HG03108 (cell line): ENCODE measurements around the gene CREB3.

Experiments
- ATAC-seq: cut with Tn5 transposase; IDR thresholded peaks from one replicate; pipeline ENCODE4 v1.9.1; 2021; ENCODE audit warnings: moderate library complexity; ENCODE audit not compliant: unreplicated experiment

Gene CREB3

GRCh38 chr9:35748242-35748857, 15.9 kb downstream of the CREB3 start:
- peak; percentile 2 for ATAC-seq

DNA sequence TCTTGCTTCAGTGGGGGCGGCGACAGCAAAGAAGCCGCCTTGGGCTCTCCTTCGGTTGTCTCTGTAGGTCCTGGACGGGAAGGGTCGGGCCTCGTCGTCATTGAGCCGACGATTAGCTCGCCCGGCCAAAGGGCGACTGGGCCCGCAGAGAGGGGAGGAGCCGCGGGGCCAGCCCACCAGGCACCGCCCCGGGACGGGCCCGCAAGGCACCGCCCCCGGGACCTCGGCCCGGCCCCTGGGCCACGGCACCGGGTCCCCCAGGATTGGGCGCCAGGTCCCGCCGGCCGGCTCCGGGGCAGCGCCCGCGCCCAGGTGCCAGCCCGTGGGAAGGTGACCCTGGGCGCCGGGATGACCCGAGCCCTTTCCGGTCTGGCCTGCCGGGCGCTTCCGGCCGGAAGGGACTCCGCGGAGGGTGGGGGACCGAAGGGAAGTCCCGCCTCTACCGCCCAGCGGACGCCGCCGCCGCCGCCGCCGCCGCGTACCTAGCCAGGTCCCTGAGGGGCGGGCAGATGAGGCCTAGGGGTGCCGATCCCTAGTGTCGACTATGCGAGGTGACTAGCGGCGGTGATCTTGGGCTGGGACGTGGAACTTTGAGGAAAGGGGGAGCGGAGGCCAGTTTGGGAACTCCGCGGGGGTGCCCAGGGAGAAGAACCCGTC, 16.5 kb downstream of the CREB3 start, which contains the start of the genes GBA2 and RGP1:
Gene GBA2, minus strand, starts transcription at position 371 of the 657 bp plus-strand sequence. CDS start 524 bp downstream, outside the sequence.
Gene RGP1, plus strand, starts transcription at position 430 of the 657 bp plus-strand sequence. CDS start 469 bp downstream, outside the sequence.
- peak; percentile 80 for ATAC-seq

DNA sequence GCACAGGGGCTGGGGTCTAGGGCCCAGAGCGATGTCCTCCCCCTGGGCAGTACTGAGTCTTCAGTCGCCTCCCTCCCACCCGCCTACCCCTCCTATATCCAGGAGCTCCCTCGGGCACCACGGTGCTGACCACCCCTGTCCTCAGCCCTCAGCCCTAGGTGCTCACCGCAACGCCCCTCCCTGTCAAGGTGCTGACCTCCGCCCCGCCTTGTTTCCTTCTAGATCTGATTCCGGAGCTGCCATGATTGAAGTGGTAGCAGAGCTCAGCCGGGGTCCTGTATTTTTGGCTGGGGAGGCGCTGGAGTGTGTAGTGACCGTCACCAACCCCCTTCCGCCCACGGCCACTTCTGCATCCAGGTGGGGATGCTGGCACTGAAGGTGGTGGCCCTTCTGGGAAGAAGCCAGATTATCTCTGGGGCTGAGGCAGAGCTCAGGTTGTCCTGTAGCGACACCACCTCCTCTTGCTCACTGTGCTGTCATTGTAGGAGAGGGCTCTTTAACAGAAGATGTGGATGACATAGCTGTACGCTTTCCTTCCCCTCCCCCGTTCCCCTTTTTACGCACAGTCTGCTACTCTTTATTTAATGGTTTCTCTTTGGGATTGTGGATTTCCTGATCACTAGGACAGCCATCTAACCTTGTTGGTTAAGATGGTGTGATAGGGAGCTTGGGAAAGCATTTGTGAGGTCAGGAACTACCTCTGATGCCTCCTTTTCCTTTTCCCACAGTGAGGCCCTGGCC, 17.2 kb downstream of the CREB3 start:
- ATAC-seq = peak; percentile 19

DNA sequence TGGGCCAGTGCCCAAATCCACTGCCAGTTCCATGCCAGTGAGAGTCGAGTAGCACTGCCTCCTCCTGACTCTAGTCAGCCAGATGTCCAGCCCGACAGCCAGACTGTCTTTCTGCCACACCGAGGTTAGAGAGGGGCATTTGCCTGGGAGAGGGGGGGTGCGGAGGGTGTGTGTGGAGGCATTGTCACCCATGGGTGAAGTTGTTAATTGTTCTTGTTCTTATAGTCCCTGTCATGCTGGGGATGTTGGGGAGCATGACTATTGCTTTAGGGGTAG, 17.7 kb downstream of the CREB3 start:
- no peak for ATAC-seq

DNA sequence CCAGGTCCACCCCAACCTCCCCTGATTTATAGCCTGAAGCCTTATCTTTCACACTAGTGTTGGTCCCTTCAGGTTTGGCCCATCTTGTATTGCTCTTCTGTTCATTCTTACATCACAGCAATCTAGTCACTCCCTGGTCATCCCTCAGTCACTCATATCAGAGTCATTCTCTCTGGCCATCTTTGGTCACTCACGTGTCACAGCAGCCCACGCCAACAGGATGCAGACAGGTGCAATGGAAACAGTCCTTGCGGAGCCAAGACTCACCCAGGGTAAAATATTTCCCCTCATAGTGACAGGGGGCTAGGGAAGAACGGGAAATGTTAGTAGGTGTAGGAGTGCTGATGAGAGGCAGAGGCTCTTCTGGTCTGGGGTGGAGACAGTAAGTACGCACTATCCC, 21.0 kb downstream of the CREB3 start:
- ATAC-seq = no peak

DNA sequence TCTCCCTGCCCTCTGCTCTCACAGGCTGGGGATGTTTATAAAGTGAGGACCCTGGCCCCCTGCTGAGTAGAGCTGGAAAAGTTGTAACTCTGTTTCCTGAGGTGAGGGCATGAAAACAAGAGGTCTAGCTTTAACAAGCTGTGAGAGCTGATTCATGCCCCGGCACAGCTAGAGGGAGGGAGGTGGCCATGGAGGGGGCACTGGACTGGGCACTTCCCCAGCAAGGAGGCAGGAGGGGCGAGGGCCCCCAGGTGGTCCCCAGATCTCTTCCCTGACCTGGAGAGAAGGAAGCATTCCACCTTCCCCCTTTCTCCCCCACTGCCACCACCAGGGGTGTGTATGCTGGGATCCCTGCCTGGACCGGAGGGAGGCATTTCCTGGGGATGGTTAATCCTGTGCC, 21.8 kb downstream of the CREB3 start, which contains the start of gene MSMP:
Gene MSMP, minus strand, starts transcription at position 13 of the 400 bp plus-strand sequence. CDS start 147 bp downstream, outside the sequence.
- no peak for ATAC-seq

GRCh38 chr9:35755071-35755470, 22.6 kb downstream of the CREB3 start:
- ATAC-seq = no peak

GRCh38 chr9:35756275-35757225, 24.1 kb downstream of the CREB3 start:
- ATAC-seq = peak; percentile 43

- ATAC-seq = peak; percentile 30
Measured at GRCh38 chr9:35757226-35757891, 24.9 kb downstream of the CREB3 start.

DNA sequence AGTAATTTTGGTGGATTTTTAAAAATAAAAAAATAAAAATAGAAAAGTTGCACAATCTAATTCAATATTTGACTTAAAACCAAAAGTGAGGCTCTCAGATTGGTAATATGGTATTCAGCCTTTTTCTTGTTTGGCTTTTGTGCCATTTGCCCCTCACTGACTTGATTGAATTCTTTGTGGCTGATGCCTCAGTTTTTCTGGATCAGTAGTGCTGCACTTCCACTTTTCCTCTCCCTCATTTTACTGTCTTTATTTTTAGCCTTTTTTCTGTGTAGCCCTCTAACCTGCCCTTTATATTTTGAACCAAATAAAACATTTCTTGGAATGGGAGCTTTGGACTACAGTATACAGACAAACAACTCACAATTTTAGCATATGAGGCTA, 25.4 kb downstream of the CREB3 start:
- ATAC-seq = no peak

GRCh38 chr9:35758475-35759050, 26.1 kb downstream of the CREB3 start:
- ATAC-seq = no peak

GRCh38 chr9:35759795-35760194, 27.3 kb downstream of the CREB3 start:
- ATAC-seq = no peak

GRCh38 chr9:35760651-35761050, 28.2 kb downstream of the CREB3 start:
- no peak for ATAC-seq

- no peak for ATAC-seq
Measured at GRCh38 chr9:35763181-35763580, 30.7 kb downstream of the CREB3 start.

- ATAC-seq = no peak
Measured at GRCh38 chr9:35763803-35764202, 31.3 kb downstream of the CREB3 start.

GRCh38 chr9:35766997-35767396, 34.5 kb downstream of the CREB3 start:
- no peak for ATAC-seq

DNA sequence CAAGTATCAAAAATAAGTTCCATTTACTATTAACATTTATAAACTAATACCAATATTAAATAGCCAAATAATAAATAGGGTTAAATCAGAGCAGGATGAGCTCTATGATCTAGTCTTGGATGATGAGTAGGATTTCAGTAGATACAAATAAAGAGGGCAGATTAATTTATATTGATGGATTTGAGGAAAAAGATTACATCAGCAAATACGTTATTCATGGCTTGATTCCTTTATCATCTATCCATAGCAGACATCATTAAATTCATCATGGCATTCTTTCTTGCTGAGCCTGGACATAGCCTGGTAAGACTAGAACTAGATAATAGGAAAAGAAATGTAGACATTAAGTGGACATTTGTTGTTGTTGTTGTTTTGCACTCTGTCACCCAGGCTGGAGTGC, 35.0 kb downstream of the CREB3 start:
- ATAC-seq = no peak

- no peak for ATAC-seq
Measured at GRCh38 chr9:35769763-35770162, 37.3 kb downstream of the CREB3 start.

- no peak for ATAC-seq
Measured at GRCh38 chr9:35771075-35771433, 38.6 kb downstream of the CREB3 start.

- ATAC-seq = no peak
Measured at GRCh38 chr9:35771534-35771933, 39.1 kb downstream of the CREB3 start.
